CD4-positive, alpha-beta memory T cell (primary cell): Measurements from ENCODE around the gene AGBL1. TPM values are rescaled to one million over a fixed set of nuclear protein-coding genes. Genes with fewer than 3 reads are reported as not detected.

Experiments
- CTCF ChIA-PET: fragments of 350-600 bp; sonication (Branson Sonifier 250); formaldehyde crosslinking; loops from one replicate; lab custom pipeline; 2021; ENCODE audit warnings: inconsistent platforms; ENCODE audit not compliant: partially characterized antibody; lab: Charles Lee
- POLR2A ChIA-PET: fragments of 350-600 bp; sonication (Branson Sonifier 250); formaldehyde crosslinking; loops from one replicate; lab custom pipeline; 2021; ENCODE audit not compliant: partially characterized antibody; lab: Charles Lee
- DNase-seq, 5 donors: peaks; one replicate each; pipeline versions ENCODE4 v3.0.0 to v3.0.0-alpha.2; 2020 to 2022; ENCODE audit warnings: mixed read lengths in 1 of 5
- H3K27ac ChIP-seq: one replicate; pipeline ENCODE4 v1.7.0; 2013; ENCODE audit warnings: low read depth, low read length
- H3K27me3 ChIP-seq: 2 replicates; pipeline ENCODE4 v1.7.0; 2013; ENCODE audit warnings: mild to moderate bottlenecking, low read length, moderate library complexity; ENCODE audit not compliant: insufficient read depth
- H3K36me3 ChIP-seq: 2 replicates; pipeline ENCODE4 v1.7.0; 2013; ENCODE audit warnings: mild to moderate bottlenecking, low read length, moderate library complexity; ENCODE audit not compliant: insufficient read depth
- H3K4me1 ChIP-seq: 2 replicates; pipeline ENCODE4 v1.7.0; 2013; ENCODE audit warnings: mild to moderate bottlenecking, low read length, moderate library complexity; ENCODE audit not compliant: insufficient read depth
- H3K4me3 ChIP-seq, 2 donors: one replicate each; pipeline ENCODE4 v1.7.0; 2013; ENCODE audit warnings: low read length in 2 of 2, mild to moderate bottlenecking in 1 of 2
- H3K9me3 ChIP-seq, 2 donors: one replicate each; pipeline ENCODE4 v1.7.0; 2013; ENCODE audit warnings: low read length in 2 of 2, control low read depth in 1 of 2; ENCODE audit not compliant: control insufficient read depth in 1 of 2
- H3K27ac Mint-ChIP-seq, 7 donors: one replicate each; pipeline ENCODE4 v1.8.0; 2020 to 2021; ENCODE audit warnings: mixed read lengths in 7 of 7, mild to moderate bottlenecking in 6 of 7, inconsistent platforms in 3 of 7, moderate library complexity in 3 of 7
- H3K27me3 Mint-ChIP-seq, 2 donors: one replicate each; pipeline ENCODE4 v1.8.0; 2020 to 2021; ENCODE audit warnings: mixed read lengths in 2 of 2
- H3K36me3 Mint-ChIP-seq, 2 donors: one replicate each; pipeline ENCODE4 v1.8.0; 2020 to 2021; ENCODE audit warnings: mixed read lengths in 2 of 2, inconsistent platforms in 1 of 2, mild to moderate bottlenecking in 1 of 2
- H3K4me1 Mint-ChIP-seq, 4 donors: one replicate each; pipeline ENCODE4 v1.8.0; 2020 to 2021; ENCODE audit warnings: mixed read lengths in 4 of 4, mild to moderate bottlenecking in 1 of 4
- H3K4me3 Mint-ChIP-seq, 8 donors: one replicate each; pipeline ENCODE4 v1.8.0; 2020 to 2021; ENCODE audit warnings: mixed read lengths in 8 of 8, mild to moderate bottlenecking in 7 of 8, moderate library complexity in 6 of 8, inconsistent platforms in 3 of 8
- H3K9me3 Mint-ChIP-seq, 8 donors: one replicate each; pipeline ENCODE4 v1.8.0; 2020 to 2021; ENCODE audit warnings: mixed read lengths in 8 of 8, mild to moderate bottlenecking in 5 of 8, inconsistent platforms in 3 of 8, moderate library complexity in 1 of 8
- intact Hi-C: fragments of 100-400 bp; cut with micrococcal nuclease; formaldehyde crosslinking; loops from one replicate; pipeline ENCODE4 v1.15.1; 2023
- polyA plus RNA-seq, 2 donors: library from polyadenylated mRNA; unstranded; fragments of 300-500 nt; fragmentation: Illumina TruSeq; gene quantifications; one replicate each; pipeline ENCODE4 v1.2.3, GENCODE V29; 2021
- total RNA-seq, 2 experiments: library from RNA; stranded (reverse); gene quantifications; one replicate each; pipeline ENCODE4 v1.2.3, GENCODE V29; 2021

The AGBL1 gene
- total and polyA plus RNA-seq, 4 experiments from 2014 or later: not detected

GRCh38 chr15:86905625-86906256 lies 826.1 kb downstream of the AGBL1 start:
- no peaks in the 10 kb centered on the region for H3K27me3 ChIP-seq
- CTCF ChIA-PET: no interaction called here
- no peaks in the 10 kb centered on the region for H3K4me1 ChIP-seq
- H3K4me3 Mint-ChIP-seq: no peak overlapping the region
- no peak overlapping the region for H3K27ac ChIP-seq
- no peak for DNase-seq
- no peak overlapping the region for H3K4me3 ChIP-seq
- no peaks in the 10 kb centered on the region for H3K36me3 Mint-ChIP-seq
- H3K36me3 ChIP-seq: no peaks in the 10 kb centered on the region
- no peaks in the 10 kb centered on the region for H3K9me3 ChIP-seq
- POLR2A ChIA-PET: no interaction called here
- no peak overlapping the region for H3K27ac Mint-ChIP-seq
- H3K27me3 Mint-ChIP-seq: peaks cover 0 to 3% of the 10 kb centered on the region in 2 donors
- peaks cover 0 to 4% (median 0%) of the 10 kb centered on the region in 4 donors for H3K4me1 Mint-ChIP-seq
- H3K9me3 Mint-ChIP-seq: peaks cover 0 to 3% (median 0%) of the 10 kb centered on the region in 8 donors
- intact Hi-C loops: no loop called here

- H3K4me1 Mint-ChIP-seq: peaks cover 0 to 4% (median 0%) of the 10 kb centered on the region in 4 donors
- DNase-seq: no peak
- Histone ChIP-seq H3K27ac (no peak overlapping the region), H3K4me3 (no peak overlapping the region), H3K36me3 (no peaks in the 10 kb centered on the region), H3K9me3 (no peaks in the 10 kb centered on the region), H3K27me3 (no peaks in the 10 kb centered on the region), H3K4me1 (no peaks in the 10 kb centered on the region)
- peaks cover 0 to 3% (median 0%) of the 10 kb centered on the region in 8 donors for H3K9me3 Mint-ChIP-seq
- intact Hi-C loops: no loop called here
- peaks cover 0 to 3% of the 10 kb centered on the region in 2 donors for H3K27me3 Mint-ChIP-seq
- H3K27ac Mint-ChIP-seq: no peak overlapping the region
- H3K36me3 Mint-ChIP-seq: no peaks in the 10 kb centered on the region
- CTCF ChIA-PET: no interaction called here
- H3K4me3 Mint-ChIP-seq: no peak overlapping the region
- POLR2A ChIA-PET: no interaction called here
Observed at GRCh38 chr15:86906376-86906775, 826.7 kb downstream of the AGBL1 start.

- ChIA-PET CTCF (no interaction called here), POLR2A (no interaction called here)
- Mint-ChIP-seq H3K36me3 (no peaks in the 10 kb centered on the region), H3K4me1 (peaks cover 0 to 4% (median 0%) of the 10 kb centered on the region in 4 donors), H3K9me3 (peaks cover 0 to 3% (median 0%) of the 10 kb centered on the region in 8 donors), H3K27me3 (peaks cover 4 to 7% of the 10 kb centered on the region in 2 donors), H3K27ac (no peak overlapping the region), H3K4me3 (no peak overlapping the region)
- Histone ChIP-seq H3K4me1 (no peaks in the 10 kb centered on the region), H3K4me3 (no peak overlapping the region), H3K9me3 (no peaks in the 10 kb centered on the region), H3K36me3 (no peaks in the 10 kb centered on the region), H3K27me3 (no peaks in the 10 kb centered on the region), H3K27ac (no peak overlapping the region)
- no peak for DNase-seq
- intact Hi-C loops: no loop called here
Observed at GRCh38 chr15:86911022-86911421, 831.4 kb downstream of the AGBL1 start.

GRCh38 chr15:86912661-86913060 lies 833.0 kb downstream of the AGBL1 start:
- H3K9me3 ChIP-seq: no peaks in the 10 kb centered on the region
- H3K36me3 ChIP-seq: no peaks in the 10 kb centered on the region
- H3K27ac ChIP-seq: no peak overlapping the region
- Mint-ChIP-seq H3K36me3 (no peaks in the 10 kb centered on the region), H3K4me3 (no peak overlapping the region), H3K27ac (no peak overlapping the region), H3K9me3 (peaks cover 0 to 3% (median 0%) of the 10 kb centered on the region in 8 donors), H3K27me3 (peaks cover 4 to 7% of the 10 kb centered on the region in 2 donors), H3K4me1 (peaks cover 0 to 4% (median 0%) of the 10 kb centered on the region in 4 donors)
- ChIA-PET CTCF (no interaction called here), POLR2A (no interaction called here)
- no peaks in the 10 kb centered on the region for H3K4me1 ChIP-seq
- intact Hi-C loops: no loop called here
- H3K27me3 ChIP-seq: no peaks in the 10 kb centered on the region
- H3K4me3 ChIP-seq: no peak overlapping the region
- DNase-seq: no peak

- Mint-ChIP-seq H3K9me3 (peaks cover 0 to 1% (median 0%) of the 10 kb centered on the region in 8 donors), H3K4me3 (no peak overlapping the region), H3K27me3 (peaks cover 5 to 8% of the 10 kb centered on the region in 2 donors), H3K36me3 (no peaks in the 10 kb centered on the region), H3K4me1 (no peaks in the 10 kb centered on the region), H3K27ac (no peak overlapping the region)
- no peak overlapping the region for H3K4me3 ChIP-seq
- CTCF ChIA-PET: no interaction called here
- intact Hi-C loops: loop anchor here (5.0 kb wide), 1 partner anchor 1331 kb away; no protein-coding TSS in a partner anchor
- no peaks in the 10 kb centered on the region for H3K4me1 ChIP-seq
- no peaks in the 10 kb centered on the region for H3K9me3 ChIP-seq
- no peak for DNase-seq
- POLR2A ChIA-PET: no interaction called here
- no peaks in the 10 kb centered on the region for H3K27me3 ChIP-seq
- H3K36me3 ChIP-seq: no peaks in the 10 kb centered on the region
- H3K27ac ChIP-seq: no peak overlapping the region
Observed at GRCh38 chr15:86915811-86916331, 836.2 kb downstream of the AGBL1 start.

- intact Hi-C loops: loop anchor here (5.0 kb wide), 1 partner anchor 1330 kb away; no protein-coding TSS in a partner anchor
- no peak overlapping the region for H3K27ac Mint-ChIP-seq
- ChIA-PET CTCF (no interaction called here), POLR2A (no interaction called here)
- H3K4me1 Mint-ChIP-seq: no peaks in the 10 kb centered on the region
- no peaks in the 10 kb centered on the region for H3K36me3 ChIP-seq
- no peak for DNase-seq
- H3K27me3 ChIP-seq: no peaks in the 10 kb centered on the region
- H3K27me3 Mint-ChIP-seq: peaks cover 6 to 8% of the 10 kb centered on the region in 2 donors
- H3K36me3 Mint-ChIP-seq: no peaks in the 10 kb centered on the region
- no peaks in the 10 kb centered on the region for H3K9me3 ChIP-seq
- H3K4me3 ChIP-seq: no peak overlapping the region
- no peak overlapping the region for H3K4me3 Mint-ChIP-seq
- H3K4me1 ChIP-seq: no peaks in the 10 kb centered on the region
- H3K9me3 Mint-ChIP-seq: peaks cover 0 to 3% (median 0%) of the 10 kb centered on the region in 8 donors
- no peak overlapping the region for H3K27ac ChIP-seq
Observed at GRCh38 chr15:86916671-86917360, 837.1 kb downstream of the AGBL1 start.

GRCh38 chr15:86917361-86917671 lies 837.6 kb downstream of the AGBL1 start:
- CTCF ChIA-PET: no interaction called here
- intact Hi-C loops: loop anchor here (5.0 kb wide), 1 partner anchor 1330 kb away; no protein-coding TSS in a partner anchor
- Mint-ChIP-seq H3K4me1 (no peaks in the 10 kb centered on the region), H3K9me3 (peaks cover 0 to 3% (median 0%) of the 10 kb centered on the region in 8 donors), H3K36me3 (no peaks in the 10 kb centered on the region), H3K27ac (no peak overlapping the region), H3K4me3 (no peak overlapping the region), H3K27me3 (peaks cover 6 to 8% of the 10 kb centered on the region in 2 donors)
- H3K9me3 ChIP-seq: no peaks in the 10 kb centered on the region
- POLR2A ChIA-PET: no interaction called here
- no peaks in the 10 kb centered on the region for H3K4me1 ChIP-seq
- DNase-seq: no peak
- no peaks in the 10 kb centered on the region for H3K27me3 ChIP-seq
- H3K27ac ChIP-seq: no peak overlapping the region
- H3K4me3 ChIP-seq: no peak overlapping the region
- H3K36me3 ChIP-seq: no peaks in the 10 kb centered on the region
